Stimulated activated naive CD8-positive, alpha-beta T cell treated with anti-CD3 and anti-CD28 coated beads, Interleukin-15, Interleukin-2, amounts not matched to agents 100 ng/mL and 50 ng/mL, for 24 hours (primary cell): Measurements from ENCODE around the gene ALS2CL.

Source experiments
- H3K27ac Mint-ChIP-seq: one replicate; pipeline ENCODE4 v1.8.0; 2021; ENCODE audit warnings: mild to moderate bottlenecking, mixed read lengths
- H3K27me3 Mint-ChIP-seq: one replicate; pipeline ENCODE4 v1.8.0; 2021; ENCODE audit warnings: mixed read lengths
- H3K36me3 Mint-ChIP-seq: one replicate; pipeline ENCODE4 v1.8.0; 2021; ENCODE audit warnings: low read depth, mixed read lengths
- H3K4me1 Mint-ChIP-seq: one replicate; pipeline ENCODE4 v1.8.0; 2021; ENCODE audit warnings: low read depth, mixed read lengths
- H3K4me3 Mint-ChIP-seq: one replicate; pipeline ENCODE4 v1.8.0; 2021; ENCODE audit warnings: mild to moderate bottlenecking, mixed read lengths
- H3K9me3 Mint-ChIP-seq: one replicate; pipeline ENCODE4 v1.8.0; 2021; ENCODE audit warnings: mixed read lengths

Gene ALS2CL

DNA sequence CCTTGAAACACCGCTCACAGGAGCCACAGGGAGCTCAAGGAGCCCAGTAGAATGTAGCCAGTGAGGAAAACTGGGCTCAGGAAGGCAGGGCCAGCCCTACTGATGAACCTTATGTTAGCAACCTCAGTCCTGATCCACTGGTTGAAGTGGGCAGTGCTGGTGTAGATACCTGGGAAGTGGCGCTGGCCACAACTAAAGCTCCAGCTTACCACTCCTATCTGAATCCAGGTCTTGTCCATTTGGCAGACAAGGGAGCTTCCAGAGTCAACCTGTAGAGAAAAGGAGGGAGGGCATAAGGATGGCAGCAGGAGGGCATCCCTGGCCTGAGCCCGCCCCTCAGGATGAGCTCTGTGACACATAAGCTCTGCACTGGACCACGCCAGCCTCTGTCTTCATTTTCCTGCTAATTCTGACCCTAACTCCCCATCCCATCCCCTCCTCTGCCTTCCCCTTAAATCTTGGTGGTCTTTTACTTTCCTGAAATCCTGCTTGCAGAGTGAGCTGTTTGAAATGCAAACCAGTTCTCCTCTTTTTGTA is 26.3 kb upstream of the ALS2CL start:
- H3K36me3 Mint-ChIP-seq, result no peaks in the 10 kb centered on the region
- H3K9me3 Mint-ChIP-seq, result no peaks in the 10 kb centered on the region
- peaks cover 11% of the 10 kb centered on the region for H3K27me3 Mint-ChIP-seq
- no peak overlapping the region for H3K4me3 Mint-ChIP-seq
- peaks cover 3% of the 10 kb centered on the region for H3K4me1 Mint-ChIP-seq
- H3K27ac Mint-ChIP-seq, result no peak overlapping the region

DNA sequence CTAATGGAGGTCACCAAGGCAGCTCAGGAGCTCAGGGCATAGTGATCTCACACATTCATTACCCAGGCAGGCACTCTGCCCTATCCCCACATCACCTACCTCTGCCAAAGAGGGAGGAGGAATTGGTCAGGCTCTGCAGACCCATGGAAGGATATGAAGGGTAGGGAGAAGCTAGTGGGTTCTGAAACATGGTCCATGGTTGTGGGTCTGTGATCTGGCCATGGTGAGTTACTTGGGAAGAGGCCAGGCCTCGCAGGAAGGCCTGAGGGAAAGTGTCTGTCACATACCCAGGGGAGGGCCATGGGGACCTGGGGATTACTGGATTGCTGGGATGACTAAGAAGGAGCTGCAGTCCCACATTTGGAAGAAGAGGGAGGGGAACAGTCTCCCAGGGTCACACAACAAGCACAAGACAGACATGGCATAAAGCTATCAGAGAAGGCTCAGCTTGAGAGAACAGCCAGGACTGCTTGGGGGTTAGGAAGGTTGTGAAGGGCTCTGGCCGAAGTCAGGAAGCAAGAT is 25.6 kb upstream of the ALS2CL start:
- peaks cover 3% of the 10 kb centered on the region for H3K4me1 Mint-ChIP-seq
- H3K27ac Mint-ChIP-seq, result no peak overlapping the region
- peaks cover 11% of the 10 kb centered on the region for H3K27me3 Mint-ChIP-seq
- no peak overlapping the region for H3K4me3 Mint-ChIP-seq
- H3K36me3 Mint-ChIP-seq, result no peaks in the 10 kb centered on the region
- no peaks in the 10 kb centered on the region for H3K9me3 Mint-ChIP-seq

DNA sequence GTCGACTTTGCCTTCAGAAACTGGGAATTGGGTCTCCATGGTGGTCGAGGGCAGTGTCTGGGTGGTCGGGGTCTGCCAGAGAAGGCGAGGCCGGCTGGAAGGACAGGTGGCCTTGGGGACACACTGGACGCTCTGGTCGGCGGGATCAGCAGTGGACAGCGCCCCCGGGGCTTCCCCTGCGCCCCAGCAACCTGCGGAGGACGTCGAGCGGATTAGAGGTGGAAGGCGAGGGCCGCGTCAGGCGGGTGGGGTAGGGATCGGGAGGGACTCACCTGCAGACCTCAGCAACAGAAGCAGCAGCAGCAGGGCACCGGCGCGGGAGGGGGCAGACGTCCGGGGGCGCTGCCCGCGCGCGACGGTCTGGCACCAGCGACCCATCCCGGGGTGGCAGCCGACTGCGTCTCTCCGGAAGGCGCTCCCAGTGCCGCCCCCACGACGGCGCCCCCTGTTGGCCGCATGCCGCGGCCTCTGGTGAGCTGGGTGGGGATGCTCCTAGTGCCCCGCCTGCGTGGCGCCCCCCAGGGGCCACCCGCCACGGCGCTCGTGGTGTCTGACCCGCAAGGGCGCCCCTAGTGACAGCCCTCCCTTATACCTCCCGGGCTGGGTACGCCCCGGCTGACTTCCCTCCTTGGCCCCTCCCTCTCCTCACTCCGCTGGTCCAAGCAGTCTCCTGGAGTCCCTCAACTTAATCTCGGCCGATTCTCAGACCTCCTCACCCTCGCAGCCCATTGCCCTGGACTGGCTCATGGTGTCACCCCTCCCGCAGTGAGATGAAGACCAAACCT is 24.2 kb upstream of the ALS2CL start, which contains the start of gene PRSS50:
TSS of gene PRSS50 (minus strand) at position 423 of the 785 bp plus-strand sequence. CDS start at position 378, 45 bp downstream.
- Mint-ChIP-seq H3K4me1 (peaks cover 3% of the 10 kb centered on the region), H3K27ac (no peak within 1 kb of the TSS), H3K9me3 (no peaks in the 10 kb centered on the region), H3K27me3 (peaks cover 11% of the 10 kb centered on the region), H3K4me3 (no peak within 1 kb of the TSS), H3K36me3 (no peaks in the 10 kb centered on the region)

DNA sequence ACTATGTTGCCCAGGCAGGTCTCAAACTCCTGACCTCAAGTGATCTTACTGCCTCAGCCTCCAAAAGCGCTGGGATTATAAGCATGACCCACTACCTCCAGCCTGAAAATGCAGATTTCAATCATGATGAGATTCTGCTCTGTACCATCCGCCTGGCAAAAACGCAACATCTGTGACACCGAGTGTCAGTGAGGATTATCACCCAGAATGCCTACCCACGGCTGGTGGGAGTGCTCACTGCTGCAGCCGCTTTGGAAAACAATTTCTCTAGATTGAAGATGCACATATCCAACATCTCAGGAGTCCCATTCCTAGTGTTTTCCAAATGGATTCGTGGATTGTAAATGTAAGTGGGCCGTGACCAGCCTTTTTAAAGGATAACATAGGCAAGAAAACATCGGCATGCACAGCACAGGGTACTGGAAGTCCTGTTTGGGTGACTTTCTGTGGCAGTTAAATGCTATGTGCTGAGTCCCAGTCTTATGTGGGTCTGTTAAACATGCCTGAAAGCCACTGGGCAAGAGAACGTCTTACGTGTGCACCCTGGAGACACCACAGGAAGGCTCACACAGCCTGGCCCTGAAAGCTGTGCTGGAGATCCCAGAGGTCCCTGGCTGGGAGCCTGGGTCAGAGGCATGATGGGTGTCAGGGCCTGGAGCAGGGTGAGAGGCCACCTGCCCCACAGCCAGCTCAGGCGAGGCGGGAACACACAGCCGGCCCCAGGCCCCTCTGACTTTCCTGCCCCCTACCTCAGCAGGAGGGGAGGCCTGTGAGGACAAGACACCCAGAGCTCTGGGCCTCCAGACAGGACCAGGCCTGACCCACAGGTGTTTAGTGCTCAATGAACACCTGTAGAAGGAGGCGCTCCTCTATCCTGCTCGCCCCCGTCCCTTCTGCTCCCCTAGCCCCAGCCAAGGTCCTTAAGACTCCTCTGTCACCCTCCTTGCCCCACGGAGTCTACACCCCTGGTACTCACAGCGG is 23.3 kb upstream of the ALS2CL start:
- Mint-ChIP-seq H3K27ac (no peak overlapping the region), H3K9me3 (no peaks in the 10 kb centered on the region), H3K36me3 (no peaks in the 10 kb centered on the region), H3K27me3 (peaks cover 11% of the 10 kb centered on the region), H3K4me1 (peaks cover 3% of the 10 kb centered on the region), H3K4me3 (no peak overlapping the region)

DNA sequence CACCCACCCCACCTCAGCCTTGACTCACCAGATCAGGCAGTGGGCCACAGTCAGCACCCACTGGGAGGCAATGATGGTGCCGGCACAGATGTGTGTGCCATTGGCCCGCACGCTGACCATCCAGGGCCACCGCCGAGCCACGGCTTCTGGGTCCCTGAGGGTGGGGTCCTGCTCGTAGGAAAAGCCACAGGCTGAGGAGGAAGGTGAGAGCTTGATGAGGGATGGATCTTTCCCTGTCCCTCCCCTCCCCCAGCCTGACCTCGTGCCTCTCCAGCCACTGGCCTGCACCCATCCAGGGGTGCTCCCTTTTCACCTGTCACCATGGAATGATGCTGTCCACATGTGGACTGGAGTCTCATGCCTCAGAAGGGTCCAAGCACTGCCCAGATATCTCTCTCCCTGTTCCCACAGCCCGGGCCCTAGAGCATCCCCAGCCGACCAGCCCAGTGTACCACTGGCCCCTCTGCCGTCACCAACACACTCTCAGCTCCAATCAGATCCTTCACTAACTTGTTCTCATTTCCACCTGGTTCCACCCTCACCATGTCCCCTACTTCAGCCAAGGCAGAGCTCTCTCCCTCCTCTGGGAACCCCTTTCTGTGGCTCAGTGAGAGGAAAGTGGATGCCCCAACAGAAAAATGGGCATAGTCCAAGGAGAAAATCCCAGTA is 22.2 kb upstream of the ALS2CL start:
- Mint-ChIP-seq H3K27ac (no peak overlapping the region), H3K4me1 (peaks cover 3% of the 10 kb centered on the region), H3K4me3 (no peak overlapping the region), H3K9me3 (no peaks in the 10 kb centered on the region), H3K27me3 (peaks cover 6% of the 10 kb centered on the region), H3K36me3 (no peaks in the 10 kb centered on the region)

DNA sequence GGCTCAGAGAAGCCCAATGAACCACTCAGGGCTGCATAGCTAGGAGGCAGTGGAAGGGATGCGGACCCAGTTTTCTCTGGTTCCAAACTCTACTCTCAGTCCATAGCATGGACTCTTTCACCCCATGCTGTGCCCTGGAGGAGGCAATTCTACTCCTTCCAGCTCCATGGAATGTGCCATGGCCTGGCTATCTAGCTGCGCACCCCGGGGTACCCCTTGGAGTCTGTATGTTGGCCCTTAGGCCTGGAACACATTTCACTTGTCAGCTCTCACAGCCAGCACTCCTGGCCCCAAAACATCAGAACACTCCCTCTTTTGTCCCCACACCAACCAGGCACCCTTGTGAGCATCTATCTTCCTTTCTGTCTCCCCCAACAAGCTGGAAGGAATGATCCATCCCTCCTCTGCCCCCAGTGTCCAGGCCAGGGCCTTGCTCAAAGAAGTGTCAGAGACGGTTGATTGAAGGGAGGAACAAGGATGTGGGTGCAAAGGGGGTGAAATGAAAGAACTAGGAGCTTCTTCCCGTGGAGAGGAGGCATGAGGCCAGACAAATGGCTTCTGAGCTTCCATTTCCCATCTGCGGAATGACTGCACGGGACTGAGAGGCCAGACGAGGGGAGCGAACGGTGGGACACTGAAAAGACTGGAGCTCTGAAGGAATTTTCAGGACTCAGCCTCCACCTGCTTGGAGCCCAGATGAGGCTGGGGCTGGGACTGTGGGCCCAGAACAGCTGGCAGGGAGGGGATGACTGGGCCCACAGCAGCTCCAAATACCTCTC is 21.4 kb upstream of the ALS2CL start:
- H3K36me3 Mint-ChIP-seq, result no peaks in the 10 kb centered on the region
- H3K27me3 Mint-ChIP-seq, result peaks cover 6% of the 10 kb centered on the region
- no peaks in the 10 kb centered on the region for H3K9me3 Mint-ChIP-seq
- H3K4me3 Mint-ChIP-seq, result no peak overlapping the region
- no peak overlapping the region for H3K27ac Mint-ChIP-seq
- H3K4me1 Mint-ChIP-seq, result peaks cover 3% of the 10 kb centered on the region

DNA sequence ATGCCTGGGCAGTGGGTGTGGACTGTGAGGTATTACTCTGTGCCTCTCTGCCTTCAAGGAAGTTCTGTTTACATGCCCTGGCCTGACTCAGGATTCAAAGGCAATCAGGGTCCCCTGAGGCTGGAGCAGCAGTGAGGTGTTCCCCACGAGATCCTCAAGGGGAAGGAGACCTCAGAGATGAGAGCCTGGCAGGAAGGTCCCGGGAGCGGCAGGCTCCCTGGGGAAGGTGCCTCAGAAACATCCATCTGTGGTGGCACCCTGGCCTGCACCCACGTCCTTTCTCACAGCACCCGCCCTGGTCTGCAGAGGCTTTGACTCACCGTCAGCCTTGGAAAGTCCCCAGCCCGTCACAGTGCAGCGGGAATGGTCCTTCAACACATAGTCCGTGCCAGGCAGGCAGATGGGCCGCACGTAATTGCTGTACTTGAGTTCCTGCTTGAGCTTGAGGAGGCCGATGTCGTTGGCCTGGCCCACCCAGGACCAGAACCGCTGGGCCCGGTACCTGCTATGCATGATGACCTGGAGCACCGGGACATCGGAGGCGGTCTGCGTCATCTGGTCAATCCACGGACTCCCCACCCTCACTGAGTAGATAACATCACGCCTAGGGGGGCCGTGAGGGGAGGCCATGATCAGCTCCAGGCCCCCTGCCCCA is 20.5 kb upstream of the ALS2CL start:
- H3K27me3 Mint-ChIP-seq, result peaks cover 6% of the 10 kb centered on the region
- H3K27ac Mint-ChIP-seq, result no peak overlapping the region
- H3K4me3 Mint-ChIP-seq, result no peak overlapping the region
- H3K36me3 Mint-ChIP-seq, result no peaks in the 10 kb centered on the region
- H3K4me1 Mint-ChIP-seq, result peaks cover 3% of the 10 kb centered on the region
- no peaks in the 10 kb centered on the region for H3K9me3 Mint-ChIP-seq

DNA sequence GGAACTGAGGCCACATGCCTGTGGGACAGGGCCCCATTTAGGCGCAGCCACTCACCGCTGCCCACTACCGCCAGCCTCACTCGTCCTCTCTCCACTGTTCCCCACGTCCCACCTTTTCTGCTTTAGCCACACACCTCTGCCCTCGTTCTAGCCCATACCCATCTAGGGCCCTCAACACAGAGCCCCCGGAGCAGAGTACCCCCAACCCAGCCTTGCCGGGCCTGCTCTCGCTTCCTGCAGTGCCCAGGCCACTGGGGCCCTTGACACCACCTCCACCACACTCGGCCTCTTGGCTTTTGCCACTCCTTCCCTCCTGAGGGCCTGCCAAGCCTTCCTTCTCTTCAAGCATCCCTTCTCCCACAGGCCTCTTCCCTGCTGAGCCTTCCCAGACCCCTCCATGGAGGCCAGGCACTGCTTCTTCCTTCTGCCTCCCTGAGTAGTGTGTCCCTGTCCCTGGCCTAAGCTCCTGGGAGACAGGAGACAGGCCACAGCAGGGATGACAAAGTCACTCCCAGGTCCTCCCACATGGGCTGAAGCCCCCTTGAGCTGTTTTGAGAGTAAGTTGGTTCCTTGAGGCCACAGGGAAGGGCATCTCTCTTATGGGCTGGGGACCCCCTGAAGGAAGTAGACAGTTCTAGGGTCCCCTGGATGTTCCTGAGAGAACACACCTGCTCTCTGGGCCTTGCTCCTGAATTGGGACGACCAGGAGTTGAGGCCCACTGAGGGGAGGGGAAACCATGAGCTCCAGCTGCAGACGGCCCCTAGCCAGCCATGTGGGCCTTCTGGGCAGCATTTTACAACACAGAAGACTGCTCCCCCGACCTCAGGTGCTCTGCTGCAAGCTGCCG is 19.8 kb upstream of the ALS2CL start:
- Mint-ChIP-seq H3K36me3 (no peaks in the 10 kb centered on the region), H3K9me3 (no peaks in the 10 kb centered on the region), H3K27ac (peak overlapping the region; percentile 67), H3K27me3 (peaks cover 5% of the 10 kb centered on the region), H3K4me1 (peaks cover 3% of the 10 kb centered on the region), H3K4me3 (no peak overlapping the region)

DNA sequence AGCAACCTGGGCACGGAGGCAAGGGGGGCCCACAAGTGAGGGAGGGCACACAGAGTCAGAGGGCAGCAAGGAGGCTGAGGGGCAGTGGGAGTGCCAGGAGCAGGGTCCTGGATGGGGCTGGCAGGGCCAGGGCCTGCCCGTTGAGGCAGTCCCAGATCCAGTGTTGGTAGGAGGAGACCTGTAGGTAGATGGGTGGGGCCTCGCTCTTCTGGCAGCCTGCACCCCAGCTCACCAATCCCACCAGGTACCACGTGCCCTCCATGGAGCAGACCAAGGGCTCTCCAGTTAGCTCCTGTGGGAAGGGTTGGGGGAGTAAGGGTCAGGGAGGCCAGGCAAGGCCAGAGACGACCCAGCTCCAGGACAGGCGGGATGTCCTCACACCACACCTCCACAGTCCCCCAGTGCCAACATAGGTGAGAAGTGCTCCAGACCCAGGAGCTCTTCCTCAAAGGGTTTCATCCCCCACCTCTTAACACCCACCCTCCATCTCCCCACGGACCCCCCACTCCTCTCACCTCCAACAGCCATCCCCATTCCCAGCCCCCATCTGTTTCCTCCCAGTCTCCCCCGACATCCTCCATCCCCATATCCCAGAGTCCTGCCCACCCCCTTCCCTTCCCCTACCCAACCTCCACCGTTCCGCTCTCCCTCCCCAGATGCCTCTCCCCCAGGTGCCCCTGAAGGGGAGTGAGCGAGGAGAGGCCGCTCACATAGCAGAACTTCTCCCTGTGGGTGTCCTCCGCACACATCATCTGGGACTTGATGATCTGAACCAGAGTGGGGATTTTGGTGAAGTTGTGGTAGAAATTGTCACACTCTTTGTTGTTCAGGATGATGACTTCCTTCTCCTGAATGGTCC is 18.9 kb upstream of the ALS2CL start:
- Mint-ChIP-seq H3K27me3 (no peaks in the 10 kb centered on the region), H3K27ac (no peak overlapping the region), H3K4me3 (no peak overlapping the region), H3K4me1 (no peaks in the 10 kb centered on the region), H3K9me3 (no peaks in the 10 kb centered on the region), H3K36me3 (no peaks in the 10 kb centered on the region)

DNA sequence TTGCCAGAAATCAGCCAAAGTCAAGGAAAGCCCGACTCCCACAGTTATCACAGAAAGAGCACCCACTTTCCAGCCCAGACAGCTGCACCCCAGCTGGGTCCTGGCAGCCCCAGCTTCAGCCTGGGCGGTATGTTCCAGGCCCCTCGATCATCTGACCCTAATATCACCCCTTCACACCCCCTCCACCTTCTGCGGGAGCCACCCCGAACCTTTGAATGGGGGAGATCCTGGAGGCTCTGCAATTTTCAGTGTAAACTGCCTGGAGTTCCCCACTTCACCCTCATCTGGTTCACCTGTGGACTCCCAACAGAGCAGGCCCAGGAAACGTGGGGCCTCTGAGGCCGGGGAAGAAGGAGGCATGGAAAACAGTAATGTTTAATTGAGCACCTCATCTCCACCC is 18.3 kb upstream of the ALS2CL start:
- H3K9me3 Mint-ChIP-seq, result no peaks in the 10 kb centered on the region
- no peaks in the 10 kb centered on the region for H3K4me1 Mint-ChIP-seq
- no peaks in the 10 kb centered on the region for H3K27me3 Mint-ChIP-seq
- no peak overlapping the region for H3K27ac Mint-ChIP-seq
- no peaks in the 10 kb centered on the region for H3K36me3 Mint-ChIP-seq
- H3K4me3 Mint-ChIP-seq, result no peak overlapping the region

DNA sequence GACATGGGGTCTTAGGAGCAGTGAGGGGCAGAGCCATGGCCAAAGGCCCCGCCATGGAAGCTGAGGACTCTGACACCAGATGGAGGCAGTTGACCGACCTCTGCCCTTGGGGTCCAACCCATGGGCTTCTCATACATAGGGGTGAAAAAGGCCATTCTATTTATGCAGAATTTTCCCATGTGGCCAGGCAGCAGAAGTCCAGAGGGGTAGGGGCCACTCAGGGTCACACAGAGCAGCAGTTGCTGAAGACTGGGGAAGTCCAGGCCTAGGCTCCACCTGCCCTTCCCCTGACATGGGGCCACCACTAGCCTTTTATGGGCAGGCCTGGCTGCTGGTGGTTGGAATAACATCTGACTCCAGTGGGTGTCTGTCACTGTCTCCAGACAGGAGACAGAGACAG is 17.8 kb upstream of the ALS2CL start:
- Mint-ChIP-seq H3K9me3 (no peaks in the 10 kb centered on the region), H3K4me3 (no peak overlapping the region), H3K36me3 (no peaks in the 10 kb centered on the region), H3K4me1 (no peaks in the 10 kb centered on the region), H3K27me3 (no peaks in the 10 kb centered on the region), H3K27ac (no peak overlapping the region)

DNA sequence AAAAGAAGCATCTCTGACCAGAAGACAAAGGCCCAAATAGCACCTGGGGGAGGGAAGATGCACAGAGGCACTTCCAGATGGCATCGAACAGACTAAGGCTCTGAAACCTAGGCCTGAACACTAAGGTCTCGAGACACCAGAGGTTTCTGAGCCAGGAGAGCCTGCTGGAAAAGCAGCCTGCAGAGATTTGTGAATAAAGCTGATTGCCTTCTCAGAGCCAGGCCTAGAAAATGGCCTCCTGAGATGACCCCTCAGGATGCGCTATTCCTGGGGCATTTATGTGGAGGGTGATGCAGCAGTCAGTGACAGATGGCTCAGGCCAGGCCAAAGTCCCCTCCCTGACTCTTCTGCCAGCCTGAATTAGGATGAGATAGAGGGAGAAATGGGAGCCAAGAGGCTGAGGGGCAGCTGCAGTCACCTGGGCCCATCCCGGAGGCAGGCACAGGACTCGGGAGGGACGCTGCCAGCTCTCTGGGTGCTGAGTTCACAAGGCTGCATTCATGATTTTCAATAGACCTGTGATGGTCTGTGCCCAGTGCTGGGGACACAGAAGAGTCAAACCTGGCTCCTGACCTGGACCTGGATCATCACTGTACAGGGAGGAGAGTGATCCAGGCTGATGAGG is 17.3 kb upstream of the ALS2CL start:
- no peak overlapping the region for H3K27ac Mint-ChIP-seq
- no peaks in the 10 kb centered on the region for H3K9me3 Mint-ChIP-seq
- no peaks in the 10 kb centered on the region for H3K27me3 Mint-ChIP-seq
- no peaks in the 10 kb centered on the region for H3K4me1 Mint-ChIP-seq
- no peak overlapping the region for H3K4me3 Mint-ChIP-seq
- no peaks in the 10 kb centered on the region for H3K36me3 Mint-ChIP-seq
